GM18861 (cell line): ENCODE data around the gene CCL4.
"Not testable (repeated sequence)": the region's sequence is repeated elsewhere in the genome, so short reads cannot be mapped to it uniquely, and the experiment has no call there.

Source experiments
- ATAC-seq: cut with Tn5 transposase; IDR thresholded peaks from one replicate; pipeline ENCODE4 v1.9.1; 2021; ENCODE audit not compliant: unreplicated experiment

The CCL4 gene

GRCh38 chr17:36087897-36088572 lies 15.6 kb upstream of the CCL4 start:
- not testable (repeated sequence) for ATAC-seq

DNA sequence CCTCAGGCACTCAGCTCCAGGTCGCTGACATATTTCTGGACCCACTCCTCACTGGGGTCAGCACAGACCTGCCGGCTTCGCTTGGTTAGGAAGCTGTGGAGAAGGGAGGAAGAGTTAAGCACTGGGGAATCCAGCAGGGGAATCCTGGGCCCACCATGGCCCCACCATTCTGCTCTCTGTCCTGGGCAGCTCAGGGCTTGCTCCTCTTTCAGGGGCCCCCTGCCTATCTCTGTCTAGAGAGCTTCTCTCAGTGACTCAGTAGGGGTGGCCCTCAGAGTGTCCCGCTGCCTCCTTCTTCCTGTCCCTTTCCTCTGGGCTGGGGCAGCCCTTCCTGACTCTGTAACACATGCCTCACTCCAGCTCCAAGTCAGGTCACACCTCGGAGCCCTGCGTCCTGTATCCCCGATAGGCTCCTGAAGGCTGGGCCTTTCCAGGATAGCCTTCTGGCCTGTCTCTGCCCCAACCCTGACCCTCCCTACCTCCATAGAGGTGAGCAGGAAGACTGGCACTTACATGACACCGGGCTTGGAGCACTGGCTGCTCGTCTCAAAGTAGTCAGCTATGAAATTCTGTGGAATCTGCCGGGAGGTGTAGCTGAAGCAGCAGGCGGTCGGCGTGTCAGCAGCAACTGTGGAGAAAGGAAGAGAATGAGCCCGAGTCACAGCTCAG lies 14.8 kb upstream of the CCL4 start:
- no peak for ATAC-seq

DNA sequence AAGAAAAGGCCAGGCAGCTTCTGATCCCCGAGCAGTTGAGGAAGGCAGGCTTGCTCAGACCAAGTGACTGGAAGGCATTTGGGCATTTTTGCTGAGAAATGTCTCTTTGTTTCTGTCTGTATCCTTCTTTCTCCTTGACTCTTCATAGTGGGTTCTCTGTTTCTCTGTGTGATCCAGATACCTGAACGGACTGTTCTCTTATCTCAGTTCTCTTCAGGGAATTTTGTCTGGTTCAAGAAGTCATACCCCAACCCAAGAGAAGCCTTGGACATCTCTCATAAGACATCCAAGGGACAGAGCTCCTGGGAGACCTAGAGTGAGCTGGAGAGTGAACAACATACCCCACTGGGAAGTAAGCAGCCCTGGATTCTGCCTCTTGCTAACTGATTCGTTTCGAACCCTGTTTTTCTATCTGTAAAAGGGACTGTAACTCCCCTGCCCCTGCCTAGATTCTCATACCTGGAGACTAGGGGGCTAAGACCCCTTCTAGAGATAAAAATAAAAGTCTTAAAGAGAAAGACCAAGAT lies 14.2 kb upstream of the CCL4 start:
- no peak for ATAC-seq

DNA sequence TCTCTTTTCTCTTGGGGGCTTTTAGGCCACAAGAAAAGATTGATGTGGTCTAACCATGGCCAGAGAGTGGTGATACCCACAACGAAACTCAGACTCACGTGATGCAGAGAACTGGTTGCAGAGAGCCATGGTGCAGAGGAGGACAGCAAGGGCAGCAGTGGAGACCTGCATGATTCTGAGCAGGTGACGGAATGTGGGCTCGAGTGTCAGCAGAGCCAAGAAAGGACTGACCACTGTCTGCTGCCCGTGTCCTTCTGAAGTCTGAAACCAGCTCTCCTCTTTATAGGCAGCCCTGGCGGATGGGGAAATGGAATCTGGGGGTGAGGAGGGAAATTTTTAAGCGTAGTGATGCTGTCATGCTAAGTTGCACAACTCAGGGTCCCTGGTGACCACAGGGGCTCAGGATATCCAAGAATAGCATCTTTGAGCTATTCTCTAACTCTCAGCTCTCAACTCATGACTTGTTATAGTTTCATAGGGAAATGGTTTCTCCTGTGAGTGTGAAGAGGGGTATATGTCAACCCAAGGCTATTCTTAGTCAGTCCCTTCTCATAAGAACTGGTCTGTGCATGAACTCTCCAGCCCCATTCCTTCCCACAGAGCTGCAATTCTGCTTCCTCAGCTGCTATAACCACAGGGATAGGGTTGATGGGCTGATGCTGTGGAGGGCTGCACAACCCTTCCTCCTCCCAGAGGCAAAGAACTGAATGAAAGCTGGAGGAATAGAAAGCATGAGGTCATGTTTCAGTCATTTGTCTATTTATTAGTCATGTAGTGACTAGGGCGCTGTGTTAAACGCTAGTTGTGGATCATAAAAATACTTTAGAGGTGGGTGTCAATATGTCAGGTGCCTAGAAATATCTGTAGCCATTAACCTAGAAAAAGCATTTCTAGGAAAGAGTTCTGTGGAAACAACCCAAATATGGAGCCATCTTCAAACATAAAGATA lies 13.5 kb upstream of the CCL4 start, which contains the start of gene CCL3:
Gene CCL3, minus strand, starts transcription at position 256 of the 949 bp plus-strand sequence. Its CDS starts 85 bp downstream, at position 171.
- ATAC-seq, result peak; percentile 48

DNA sequence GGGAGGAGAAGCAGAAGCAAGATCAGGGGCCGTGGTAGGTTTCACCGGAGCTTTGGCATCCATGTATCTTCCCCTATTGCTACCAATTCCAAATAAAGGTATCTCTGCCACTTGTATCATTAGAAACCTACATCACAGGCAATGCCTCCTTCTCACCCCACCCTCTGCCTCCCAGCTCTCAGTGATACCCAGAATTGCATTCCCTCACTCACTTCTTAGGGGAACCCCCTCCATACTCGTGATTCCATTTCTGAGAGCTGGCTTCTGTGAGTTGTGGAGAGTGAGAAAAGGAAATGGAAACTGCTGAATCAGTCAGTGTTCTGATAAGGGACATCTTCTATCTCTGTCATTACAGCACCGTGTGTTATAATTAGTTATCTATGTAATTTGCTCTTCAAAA lies 11.4 kb upstream of the CCL4 start:
- peak; percentile 21 for ATAC-seq

GRCh38 chr17:36092715-36093114 lies 10.9 kb upstream of the CCL4 start:
- ATAC-seq, result not testable (repeated sequence)

GRCh38 chr17:36094232-36094631 lies 9.4 kb upstream of the CCL4 start:
- no peak for ATAC-seq

DNA sequence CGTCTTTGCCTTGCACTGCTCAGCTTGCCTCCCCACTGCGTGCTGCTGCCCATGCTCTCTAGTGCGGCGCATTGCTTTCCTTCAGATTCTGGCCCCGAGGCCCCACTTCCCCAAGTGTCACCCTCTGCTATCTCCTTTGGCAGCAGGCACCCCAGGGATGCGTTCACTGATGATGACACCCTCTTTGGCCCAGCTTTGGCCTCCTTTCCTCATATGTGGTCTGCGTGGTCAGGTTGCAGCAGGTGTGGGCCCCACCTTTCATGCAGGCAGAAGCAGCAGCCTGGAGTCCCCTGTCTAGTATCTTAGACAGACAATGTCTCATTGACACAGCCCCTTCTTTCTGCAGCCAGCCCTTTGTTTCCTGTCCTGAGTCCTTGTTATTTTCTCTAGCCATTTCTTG lies 8.9 kb upstream of the CCL4 start:
- no peak for ATAC-seq

DNA sequence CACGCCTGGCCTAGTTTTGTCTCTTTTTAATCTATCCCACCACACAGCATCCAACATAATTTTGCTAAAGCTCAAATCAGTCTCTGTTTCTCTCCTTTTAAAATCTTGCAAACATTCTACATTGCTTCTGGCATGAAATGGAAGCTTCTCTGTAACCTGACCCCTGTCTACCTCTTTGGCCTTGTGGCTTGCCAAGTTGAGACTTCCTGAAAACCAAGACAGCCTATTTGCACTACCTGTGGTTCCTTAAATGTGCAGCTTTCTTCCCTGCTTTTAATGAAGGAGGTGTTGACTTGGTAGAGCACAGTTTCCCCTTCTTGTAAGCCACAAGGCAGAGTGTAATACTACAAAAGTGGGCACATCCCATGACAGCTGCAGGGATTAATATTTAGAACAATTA lies 7.6 kb upstream of the CCL4 start:
- no peak for ATAC-seq

DNA sequence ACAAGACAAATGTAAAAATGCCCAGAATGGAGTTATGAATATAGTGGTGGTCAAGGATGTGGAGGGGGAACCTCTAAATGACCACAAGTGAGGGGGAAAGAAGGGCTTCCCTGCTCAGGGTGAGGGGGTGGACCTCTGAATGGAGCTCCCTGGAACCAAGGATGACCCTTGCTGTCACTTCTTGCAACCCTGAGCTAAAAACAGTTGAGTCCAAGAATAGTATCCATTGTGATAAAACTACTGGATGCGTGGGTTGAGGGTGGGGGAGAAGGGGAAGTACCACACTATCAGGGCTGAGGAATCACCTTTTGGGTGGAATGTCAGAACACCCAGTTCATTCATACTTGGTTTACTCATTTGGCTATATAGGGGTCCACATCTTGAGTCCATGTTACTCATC lies 4.6 kb upstream of the CCL4 start:
- ATAC-seq, result not testable (repeated sequence)

GRCh38 chr17:36104246-36104645 lies 619 bp downstream of the CCL4 start:
- ATAC-seq, result not testable (repeated sequence)

GRCh38 chr17:36104701-36105181 lies 1.1 kb downstream of the CCL4 start:
- no peak for ATAC-seq

GRCh38 chr17:36105781-36106492 lies 2.3 kb downstream of the CCL4 start:
- no peak for ATAC-seq

- ATAC-seq, result no peak
Observed at GRCh38 chr17:36106493-36106835, 2.8 kb downstream of the CCL4 start.

DNA sequence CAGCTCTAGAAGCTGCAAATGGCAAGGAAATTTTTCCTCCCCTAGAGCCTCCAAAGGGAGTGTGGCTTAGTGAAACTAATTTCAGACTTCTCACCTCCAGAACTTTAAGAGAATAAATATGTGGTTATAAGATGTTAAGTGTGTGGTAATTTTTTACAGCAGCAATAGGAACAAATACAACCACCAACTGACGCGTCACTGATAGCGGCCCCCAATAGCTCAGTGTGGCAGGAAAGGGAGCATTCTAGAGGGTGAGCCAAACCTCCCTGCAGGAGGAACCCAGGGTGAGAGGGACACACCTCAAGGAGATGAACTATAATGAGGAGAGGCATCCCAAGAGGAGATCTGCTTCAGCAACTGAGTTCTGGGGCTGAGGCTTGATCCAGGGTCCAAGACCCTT lies 4.0 kb downstream of the CCL4 start:
- ATAC-seq, result no peak

DNA sequence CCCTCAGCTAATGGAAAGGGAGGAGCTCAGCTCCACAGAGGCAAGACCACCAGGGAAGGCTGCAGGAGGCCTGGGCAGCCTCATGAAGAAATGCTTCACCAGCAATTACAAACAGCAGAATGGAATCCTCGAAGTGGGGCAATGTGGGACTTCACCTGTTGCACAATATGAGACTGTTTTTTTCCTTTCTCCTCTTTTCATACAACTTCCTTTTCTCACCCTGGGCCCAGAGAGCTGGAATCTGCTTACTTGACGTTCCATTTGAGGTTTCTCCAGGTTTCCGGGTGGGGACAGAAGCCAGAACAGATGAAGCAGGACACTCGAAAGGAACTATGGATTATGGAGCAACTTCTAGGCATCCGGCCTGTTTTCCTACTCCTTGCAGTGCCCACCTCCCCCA lies 4.6 kb downstream of the CCL4 start:
- not testable (repeated sequence) for ATAC-seq

- ATAC-seq, result no peak
Observed at GRCh38 chr17:36111068-36111490, 7.5 kb downstream of the CCL4 start.

- ATAC-seq, result no peak
Observed at GRCh38 chr17:36112572-36112971, 8.9 kb downstream of the CCL4 start.

DNA sequence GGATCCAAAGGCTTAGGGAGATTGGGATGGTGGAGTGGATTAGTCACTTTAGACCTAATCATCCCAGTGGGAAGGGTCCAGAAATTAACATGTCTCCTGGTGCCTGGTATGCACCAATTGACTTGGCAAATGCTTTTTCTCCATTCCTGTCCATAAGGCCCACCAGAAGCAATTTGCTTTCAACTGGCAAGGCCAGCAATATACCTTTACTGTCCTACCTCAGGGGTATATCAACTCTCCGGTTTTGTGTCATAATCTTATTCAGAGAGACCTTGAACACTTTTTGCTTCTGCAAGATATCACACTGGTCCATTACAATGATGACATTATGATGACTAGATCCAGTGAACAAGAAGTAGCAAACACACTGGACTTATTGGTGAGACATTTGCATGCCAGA lies 9.5 kb downstream of the CCL4 start:
- ATAC-seq, result not testable (repeated sequence)

DNA sequence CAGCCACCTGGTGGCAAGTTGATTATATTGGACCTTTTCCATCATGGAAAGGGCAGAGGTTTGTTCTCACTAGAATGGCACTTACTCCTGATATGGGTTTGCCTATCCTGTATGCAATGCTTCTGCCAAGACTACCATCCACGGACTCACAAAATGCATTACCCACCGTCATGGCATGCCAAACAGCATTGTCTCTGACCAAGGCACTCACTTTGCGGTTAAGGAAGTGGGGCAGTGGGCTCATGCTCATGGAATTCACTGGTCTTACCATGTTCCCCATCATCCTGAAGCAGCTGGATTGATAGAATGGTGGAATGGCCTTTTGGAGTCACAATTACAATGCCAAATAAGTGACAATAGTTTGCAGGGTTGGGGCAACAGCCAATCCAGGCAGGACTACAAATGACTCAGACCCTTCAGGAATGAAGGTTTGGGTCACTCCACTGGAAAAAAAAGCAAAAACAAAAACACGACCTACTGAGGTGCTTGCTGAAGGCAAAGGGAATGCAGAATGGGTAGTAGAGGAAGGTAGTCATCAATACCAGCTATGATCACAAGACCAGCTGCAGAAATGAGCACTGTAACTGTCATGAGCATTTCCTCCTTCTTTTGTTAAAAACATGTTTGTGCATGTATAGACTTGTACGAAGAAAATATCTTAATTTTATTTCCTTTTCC lies 11.5 kb downstream of the CCL4 start:
- not testable (repeated sequence) for ATAC-seq
